ENCODE results near the gene ME2.
A peak's percentile ranks its signal among the peaks of the same experiment; 100 is the strongest.
"Not testable (repeated sequence)": the region's sequence is repeated elsewhere in the genome, so short reads cannot be mapped to it uniquely, and the experiment has no call there.

Gene ME2

GRCh38 chr18:50849419-50849821 lies 29.5 kb upstream of the ME2 start:
- TF ChIP-seq CTCF (conservative IDR thresholded peaks at IDR 0.05; ENCODE audit: low read depth, low read length): no peak
- DNase-seq (ENCODE audit: low read depth): peak; percentile 46
- no peak overlapping the region for H3K4me3 ChIP-seq (ENCODE audit: low read depth, low read length)

GRCh38 chr18:50850307-50851065 lies 28.4 kb upstream of the ME2 start:
- H3K4me3 ChIP-seq (ENCODE audit: low read depth, low read length): no peak overlapping the region
- no peak for TF ChIP-seq CTCF (conservative IDR thresholded peaks at IDR 0.05; ENCODE audit: low read depth, low read length)
- no peak for DNase-seq (ENCODE audit: low read depth)

- H3K4me3 ChIP-seq (ENCODE audit: low read depth, low read length): no peak overlapping the region
- no peak for TF ChIP-seq CTCF (conservative IDR thresholded peaks at IDR 0.05; ENCODE audit: low read depth, low read length)
- peak; percentile 64 for DNase-seq (ENCODE audit: low read depth)
Observed at GRCh38 chr18:50853863-50854271, 25.1 kb upstream of the ME2 start.

- TF ChIP-seq CTCF (conservative IDR thresholded peaks at IDR 0.05; ENCODE audit: low read depth, low read length): no peak
- no peak overlapping the region for H3K4me3 ChIP-seq (ENCODE audit: low read depth, low read length)
- DNase-seq (ENCODE audit: low read depth): no peak
Observed at GRCh38 chr18:50855976-50856757, 22.8 kb upstream of the ME2 start.

- H3K4me3 ChIP-seq (ENCODE audit: low read depth, low read length); DNase-seq (ENCODE audit: low read depth): not testable (repeated sequence)
Observed at GRCh38 chr18:50857166-50857565, 21.8 kb upstream of the ME2 start.

GRCh38 chr18:50857694-50858093 lies 21.2 kb upstream of the ME2 start:
- peak; percentile 26 for TF ChIP-seq CTCF (conservative IDR thresholded peaks at IDR 0.05; ENCODE audit: low read depth, low read length)
- no peak for DNase-seq (ENCODE audit: low read depth)
- no peak overlapping the region for H3K4me3 ChIP-seq (ENCODE audit: low read depth, low read length)

GRCh38 chr18:50859793-50860555 lies 18.9 kb upstream of the ME2 start:
- no peak for TF ChIP-seq CTCF (conservative IDR thresholded peaks at IDR 0.05; ENCODE audit: low read depth, low read length)
- DNase-seq (ENCODE audit: low read depth): no peak
- H3K4me3 ChIP-seq (ENCODE audit: low read depth, low read length): no peak overlapping the region

All from choroid plexus epithelial cell (primary cell).